Body of pancreas (tissue), 4 donors: ENCODE measurements around the gene CDCA3. TPM values are rescaled to one million over a fixed set of nuclear protein-coding genes. Genes with fewer than 3 reads are reported as not detected.

Experiments
- ATAC-seq: fragments of 150-250 bp; one replicate; pipeline ENCODE4 v1.9.1; 2016
- DNase-seq, 4 donors: peaks; one replicate each; pipeline ENCODE4 v3.0.0-alpha.2; 2019
- H3K27ac ChIP-seq, 4 donors: fragments of 200-600 bp; sonication (generic); 1 replicate in 3 of 4; 2 replicates in 1 of 4; pipeline versions ENCODE4 v1.5.1 to v1.6.1; 2016 to 2019; ENCODE audit warnings: mild to moderate bottlenecking in 1 of 4, mixed read lengths in 1 of 4, moderate library complexity in 1 of 4
- H3K27me3 ChIP-seq, 2 donors: fragments of 200-600 bp; sonication (generic); one replicate each; pipeline ENCODE4 v1.6.0; 2016; ENCODE audit warnings: mild to moderate bottlenecking in 1 of 2
- H3K36me3 ChIP-seq, 2 donors: fragments of 200-600 bp; sonication (generic); replicated peaks in 1 of 2; 2 replicates each; pipeline ENCODE4 v1.5.1; 2016; ENCODE audit warnings: low read depth in 2 of 2; ENCODE audit not compliant: insufficient read depth in 1 of 2
- H3K4me1 ChIP-seq: fragments of 200-600 bp; sonication (generic); one replicate; pipeline ENCODE4 v1.6.0; 2016
- H3K4me3 ChIP-seq, 2 donors: fragments of 200-600 bp; sonication (generic); 1 replicate in 1 of 2; 2 replicates in 1 of 2; pipeline ENCODE4 v1.5.1; 2016 to 2019
- H3K9me3 ChIP-seq, 3 donors: fragments of 200-600 bp; sonication (generic); 1 replicate in 2 of 3; 2 replicates in 1 of 3; pipeline ENCODE4 v1.5.1; 2016
- CTCF ChIP-seq, 7 experiments: fragments of 450-650 bp in 4 of 7; fragments of 200-600 bp in 3 of 7; sonication (generic) in 3 of 7; IDR thresholded peaks; one replicate each; pipeline ENCODE4 v1.5.1; 2016 to 2019; ENCODE audit warnings: antibody characterized with exemption in 7 of 7
- POLR2A ChIP-seq, 3 donors: fragments of 450-650 bp; IDR thresholded peaks; one replicate each; pipeline ENCODE4 v1.6.1; 2016; ENCODE audit warnings: antibody characterized with exemption in 3 of 3, mild to moderate bottlenecking in 2 of 3
- WGBS, 2 donors: methylation state at CpG; one replicate each; pipeline ENCODE4 v1.1.5; 2017; 5-methylcytosine and 5-hydroxymethylcytosine counted together
- intact Hi-C: fragments of 100-400 bp; cut with DNase I; formaldehyde crosslinking; loops from one replicate; pipeline ENCODE4 v1.15.1; 2023
- total RNA-seq, 2 donors: library from RNA; depleted of rRNA; stranded (reverse); fragments of >200 nt; gene quantifications; one replicate each; pipeline ENCODE4 v1.1.0, GENCODE V29; 2016

CDCA3 gene
- total RNA-seq, 2 donors from 2014 or later = 0.52 to 2.3 TPM

- Histone ChIP-seq H3K4me1 (peaks cover 34% of the 10 kb centered on the region), H3K36me3 (no peaks in the 10 kb centered on the region), H3K27ac (peak overlapping the region; percentile 46 to 76 (median 72)), H3K27me3 (peaks cover 0 to 14% of the 10 kb centered on the region in 2 donors), H3K9me3 (no peaks in the 10 kb centered on the region), H3K4me3 (peak overlapping the region; percentile 28 to 65)
- ATAC-seq (peak; percentile 64), DNase-seq (peak; percentile 60 to 79 (median 70))
- intact Hi-C loops = no loop called here
- TF ChIP-seq CTCF (IDR thresholded peaks at IDR 0.05) (peak in 1 of 7 experiments; percentile 2), POLR2A (IDR thresholded peaks at IDR 0.05) (peak; percentile 48 to 82 (median 76))
- 0 to 2% methylated on average over 35 to 51 of the region's 71 CpGs for WGBS, 2 donors
Measured at GRCh38 chr12:6828781-6829535, 22.1 kb downstream of the CDCA3 start.

- H3K27ac ChIP-seq = peak within 1 kb of the TSS; percentile 46 to 76 (median 72)
- WGBS, 2 donors = 2 to 4% methylated on average over 17 to 37 of the region's 60 CpGs
- peaks cover 0 to 14% of the 10 kb centered on the region in 2 donors for H3K27me3 ChIP-seq
- peaks cover 34% of the 10 kb centered on the region for H3K4me1 ChIP-seq
- ATAC-seq (peak; percentile 40), DNase-seq (peak in 1 of 4 donors; percentile 44)
- H3K4me3 ChIP-seq = peak within 1 kb of the TSS; percentile 28 to 65
- H3K9me3 ChIP-seq = no peaks in the 10 kb centered on the region
- intact Hi-C loops = no loop called here
- no peak for TF ChIP-seq CTCF (IDR thresholded peaks at IDR 0.05)
- no peak for TF ChIP-seq POLR2A (IDR thresholded peaks at IDR 0.05)
- H3K36me3 ChIP-seq = no peaks in the 10 kb centered on the region
Measured at GRCh38 chr12:6827982-6828780, 22.9 kb downstream of the CDCA3 start, which contains the start of gene P3H3. P3H3 (plus strand) TSS chr12:6828407; CDS start chr12:6828441, 34 bp downstream.

- intact Hi-C loops = no loop called here
- ATAC-seq = no peak
- Histone ChIP-seq H3K4me3 (no peak overlapping the region), H3K27ac (no peak overlapping the region), H3K4me1 (peaks cover 34% of the 10 kb centered on the region), H3K36me3 (no peaks in the 10 kb centered on the region), H3K27me3 (peaks cover 0 to 14% of the 10 kb centered on the region in 2 donors), H3K9me3 (no peaks in the 10 kb centered on the region)
- TF ChIP-seq POLR2A (IDR thresholded peaks at IDR 0.05) (no peak), CTCF (IDR thresholded peaks at IDR 0.05) (no peak)
- DNase-seq = peak; percentile 73 to 86 (median 82)
- 5 to 11% methylated on average over 5 to 7 of the region's 8 CpGs for WGBS, 2 donors
Measured at GRCh38 chr12:6827437-6827911, 23.6 kb downstream of the CDCA3 start.

- ATAC-seq = no peak
- intact Hi-C loops = no loop called here
- peaks cover 37% of the 10 kb centered on the region for H3K4me1 ChIP-seq
- no peaks in the 10 kb centered on the region for H3K36me3 ChIP-seq
- 50 to 65% methylated on average over 20 of the region's 22 CpGs for WGBS, 2 donors
- H3K9me3 ChIP-seq = no peaks in the 10 kb centered on the region
- H3K27me3 ChIP-seq = peaks cover 0 to 19% of the 10 kb centered on the region in 2 donors
- TF ChIP-seq CTCF (IDR thresholded peaks at IDR 0.05) = no peak
- no peak for TF ChIP-seq POLR2A (IDR thresholded peaks at IDR 0.05)
- no peak overlapping the region for H3K27ac ChIP-seq
- DNase-seq = no peak
- no peak overlapping the region for H3K4me3 ChIP-seq
Measured at GRCh38 chr12:6826734-6827436, 24.2 kb downstream of the CDCA3 start.
